ENCODE measurements around the gene ATOH8.

Gene ATOH8

GRCh38 chr2:85754313-85755095, 713 bp downstream of the ATOH8 start:
- no peak for DNase-seq (ENCODE audit: low read depth)

- DNase-seq (ENCODE audit: low read depth): no peak
These were observed 1.6 kb downstream of the ATOH8 start for GRCh38 chr2:85755122-85756027.

- no peak for DNase-seq (ENCODE audit: low read depth)
These were observed 2.4 kb downstream of the ATOH8 start for GRCh38 chr2:85756195-85756594.

GRCh38 chr2:85756822-85757435, 3.1 kb downstream of the ATOH8 start:
- no peak for DNase-seq (ENCODE audit: low read depth)

- no peak for DNase-seq (ENCODE audit: low read depth)
These were observed 4.1 kb downstream of the ATOH8 start for GRCh38 chr2:85757860-85758259.

GRCh38 chr2:85758361-85759256, 4.8 kb downstream of the ATOH8 start:
- DNase-seq (ENCODE audit: low read depth): no peak

- no peak for DNase-seq (ENCODE audit: low read depth)
These were observed 5.4 kb downstream of the ATOH8 start for GRCh38 chr2:85759257-85759613.

- DNase-seq (ENCODE audit: low read depth): no peak
These were observed 6.6 kb downstream of the ATOH8 start for GRCh38 chr2:85760371-85760770.

GRCh38 chr2:85760872-85761271, 7.1 kb downstream of the ATOH8 start:
- no peak for DNase-seq (ENCODE audit: low read depth)

GRCh38 chr2:85761512-85761944, 7.7 kb downstream of the ATOH8 start:
- DNase-seq (ENCODE audit: low read depth): no peak

GRCh38 chr2:85761946-85762345, 8.2 kb downstream of the ATOH8 start:
- DNase-seq (ENCODE audit: low read depth): no peak

GRCh38 chr2:85763132-85763531, 9.3 kb downstream of the ATOH8 start:
- no peak for DNase-seq (ENCODE audit: low read depth)

GRCh38 chr2:85763831-85764230, 10.0 kb downstream of the ATOH8 start:
- DNase-seq (ENCODE audit: low read depth): no peak

- no peak for DNase-seq (ENCODE audit: low read depth)
These were observed 11.4 kb downstream of the ATOH8 start for GRCh38 chr2:85765081-85765731.

GRCh38 chr2:85766229-85766628, 12.4 kb downstream of the ATOH8 start:
- no peak for DNase-seq (ENCODE audit: low read depth)

- no peak for DNase-seq (ENCODE audit: low read depth)
These were observed 14.2 kb downstream of the ATOH8 start for GRCh38 chr2:85767803-85768665.

- DNase-seq (ENCODE audit: low read depth): no peak
These were observed 14.9 kb downstream of the ATOH8 start for GRCh38 chr2:85768713-85769112.

- no peak for DNase-seq (ENCODE audit: low read depth)
These were observed 15.6 kb downstream of the ATOH8 start for GRCh38 chr2:85769236-85769982.

- no peak for DNase-seq (ENCODE audit: low read depth)
These were observed 16.2 kb downstream of the ATOH8 start for GRCh38 chr2:85769983-85770362.

- no peak for DNase-seq (ENCODE audit: low read depth)
These were observed 16.6 kb downstream of the ATOH8 start for GRCh38 chr2:85770369-85770768.
